HEK293 (cell line): ENCODE results near the gene KANSL1L.

Source experiments
- CTCF ChIA-PET: fragments of 350-600 bp; formaldehyde crosslinking; extraction: SDS; loops from one replicate; lab custom pipeline; 2021; ENCODE audit warnings: antibody characterized with exemption; lab: Yijun Ruan, JAX
- POLR2A ChIA-PET: fragments of 300-600 bp; formaldehyde crosslinking; extraction: SDS; loops from one replicate; lab custom pipeline; 2020; ENCODE audit warnings: antibody characterized with exemption, inconsistent platforms; lab: Yijun Ruan, JAX
- H3K27ac ChIP-seq: fragments of 200-500 bp; sonication (Bioruptor generic); 2 replicates; pipeline ENCODE4 v1.5.1; 2014; ENCODE audit warnings: low read depth, low read length, control low read depth, inconsistent platforms; ENCODE audit errors: extremely low read depth
- H3K36me3 ChIP-seq, 2 experiments: fragments of 200-500 bp in 1 of 2; sonication (Bioruptor generic) in 1 of 2; 1 replicate in 1 of 2; 2 replicates in 1 of 2; pipeline ENCODE4 v1.5.1; 2014 to 2017; ENCODE audit warnings: inconsistent platforms in 2 of 2, low read length in 2 of 2; ENCODE audit not compliant: control insufficient read depth in 2 of 2, insufficient read depth in 1 of 2
- H3K4me1 ChIP-seq: fragments of 200-500 bp; sonication (Bioruptor generic); 2 replicates; pipeline ENCODE4 v1.5.1; 2014; ENCODE audit warnings: mild to moderate bottlenecking, low read length, inconsistent platforms; ENCODE audit not compliant: control insufficient read depth, insufficient read depth
- H3K4me3 ChIP-seq: 2 replicates; pipeline ENCODE4 v1.5.1; 2011; ENCODE audit warnings: low read depth, mild to moderate bottlenecking, control low read depth, low read length, moderate library complexity
- H3K9me3 ChIP-seq: fragments of 200-500 bp; sonication (Bioruptor generic); 2 replicates; pipeline ENCODE4 v1.5.1; 2014; ENCODE audit warnings: low read depth, low read length, inconsistent platforms; ENCODE audit not compliant: control insufficient read depth, insufficient read depth
- BCL11B ChIP-seq: fragments of 450-650 bp; formaldehyde crosslinking; IDR thresholded peaks from 2 replicates; pipeline ENCODE4 v1.5.1; 2016; ENCODE audit warnings: low read depth, missing biosample characterization, missing genetic modification characterization
- HOXC10 ChIP-seq: sonication (generic); formaldehyde crosslinking; IDR thresholded peaks from 2 replicates; pipeline ENCODE4 v1.8.1; 2023; ENCODE audit warnings: mild to moderate bottlenecking, missing genetic modification reagents
- KLF9 ChIP-seq: fragments of 450-650 bp; formaldehyde crosslinking; IDR thresholded peaks from 2 replicates; pipeline ENCODE4 v1.5.1; 2016; ENCODE audit warnings: missing biosample characterization, missing genetic modification characterization, low read depth
- REPIN1 ChIP-seq: fragments of 450-650 bp; formaldehyde crosslinking; IDR thresholded peaks from 2 replicates; pipeline ENCODE4 v1.5.1; 2017; ENCODE audit warnings: missing biosample characterization, missing genetic modification characterization, low read depth
- SP2 ChIP-seq: fragments of 450-650 bp; formaldehyde crosslinking; IDR thresholded peaks from 2 replicates; pipeline ENCODE4 v1.5.1; 2016; ENCODE audit warnings: missing biosample characterization, missing genetic modification characterization
- TRIM28 ChIP-seq: IDR thresholded peaks from 2 replicates; pipeline ENCODE4 v1.6.1; 2011; ENCODE audit warnings: low read length, control low read depth, borderline replicate concordance
- ZEB2 ChIP-seq: fragments of 450-650 bp; formaldehyde crosslinking; IDR thresholded peaks from 2 replicates; pipeline ENCODE4 v1.5.1; 2016; ENCODE audit warnings: missing biosample characterization, missing genetic modification characterization
- ZFP41 ChIP-seq: fragments of 450-650 bp; formaldehyde crosslinking; IDR thresholded peaks from 2 replicates; pipeline ENCODE4 v1.5.1; 2016; ENCODE audit warnings: missing biosample characterization, missing genetic modification characterization, borderline replicate concordance
- ZNF239 ChIP-seq: fragments of 450-650 bp; formaldehyde crosslinking; IDR thresholded peaks from 2 replicates; pipeline ENCODE4 v1.5.1; 2016; ENCODE audit warnings: missing biosample characterization, missing genetic modification characterization
- ZNF433 ChIP-seq: fragments of 450-650 bp; formaldehyde crosslinking; IDR thresholded peaks from 2 replicates; pipeline ENCODE4 v1.5.1; 2016; ENCODE audit warnings: missing biosample characterization, missing genetic modification characterization, low read depth
- ZNF510 ChIP-seq: fragments of 450-650 bp; formaldehyde crosslinking; IDR thresholded peaks from 2 replicates; pipeline ENCODE4 v1.5.1; 2018; ENCODE audit warnings: mild to moderate bottlenecking, missing genetic modification characterization, missing biosample characterization; ENCODE audit not compliant: insufficient replicate concordance
- ZNF561 ChIP-seq: fragments of 450-650 bp; IDR thresholded peaks from 2 replicates; pipeline ENCODE4 v1.5.1; 2018; ENCODE audit warnings: missing biosample characterization, missing genetic modification characterization, borderline replicate concordance
- ZNF624 ChIP-seq: fragments of 450-650 bp; formaldehyde crosslinking; IDR thresholded peaks from 2 replicates; pipeline ENCODE4 v1.5.1; 2017; ENCODE audit warnings: missing biosample characterization, missing genetic modification characterization
- ZNF670 ChIP-seq: fragments of 450-650 bp; formaldehyde crosslinking; IDR thresholded peaks from 2 replicates; pipeline ENCODE4 v1.5.1; 2016; ENCODE audit warnings: missing biosample characterization, missing genetic modification characterization, low read depth
- ZSCAN23 ChIP-seq: fragments of 450-650 bp; formaldehyde crosslinking; IDR thresholded peaks from 2 replicates; pipeline ENCODE4 v1.5.1; 2016; ENCODE audit warnings: missing biosample characterization, missing genetic modification characterization
- TF ChIP-seq, protein P1 (sequence below): fragments of 450-650 bp; formaldehyde crosslinking; IDR thresholded peaks from 2 replicates; pipeline ENCODE4 v1.5.1; 2016; ENCODE audit warnings: missing biosample characterization, missing genetic modification characterization
- TF ChIP-seq, protein P2 (sequence below): fragments of 450-650 bp; formaldehyde crosslinking; IDR thresholded peaks from 2 replicates; pipeline ENCODE4 v1.5.1; 2016; ENCODE audit warnings: missing biosample characterization, missing genetic modification characterization
- TF ChIP-seq, protein P3 (sequence below): fragments of 450-650 bp; formaldehyde crosslinking; IDR thresholded peaks from 2 replicates; pipeline ENCODE4 v1.5.1; 2016; ENCODE audit warnings: missing biosample characterization, missing genetic modification characterization
- TF ChIP-seq, protein P4 (sequence below): fragments of 450-650 bp; formaldehyde crosslinking; IDR thresholded peaks from 2 replicates; pipeline ENCODE4 v1.5.1; 2016; ENCODE audit warnings: missing biosample characterization, missing genetic modification characterization, borderline replicate concordance

The KANSL1L gene

GRCh38 chr2:209984291-209984690 is 186.9 kb downstream of the KANSL1L start:
- no peak overlapping the region for H3K4me3 ChIP-seq
- no peak for TF ChIP-seq ZNF433 (tag by site-specific recombination)
- TF ChIP-seq, protein P1, sequence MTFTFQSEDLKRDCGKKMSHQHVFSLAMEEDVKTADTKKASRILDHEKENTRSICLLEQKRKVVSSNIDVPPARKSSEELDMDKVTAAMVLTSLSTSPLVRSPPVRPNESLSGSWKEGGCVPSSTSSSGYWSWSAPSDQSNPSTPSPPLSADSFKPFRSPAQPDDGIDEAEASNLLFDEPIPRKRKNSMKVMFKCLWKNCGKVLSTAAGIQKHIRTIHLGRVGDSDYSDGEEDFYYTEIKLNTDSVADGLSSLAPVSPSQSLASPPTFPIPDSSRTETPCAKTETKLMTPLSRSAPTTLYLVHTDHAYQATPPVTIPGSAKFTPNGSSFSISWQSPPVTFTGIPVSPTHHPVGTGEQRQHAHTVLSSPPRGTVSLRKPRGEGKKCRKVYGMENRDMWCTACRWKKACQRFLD (tag by site-specific recombination): no peak
- TF ChIP-seq ZNF624 (tag by site-specific recombination): no peak
- no peak for TF ChIP-seq HOXC10 (CRISPR knock-in tag)
- TF ChIP-seq ZEB2 (tag by site-specific recombination): no peak
- no peak for TF ChIP-seq SP2 (tag by site-specific recombination)
- no peak for TF ChIP-seq ZNF670 (tag by site-specific recombination)
- TF ChIP-seq, protein P2, sequence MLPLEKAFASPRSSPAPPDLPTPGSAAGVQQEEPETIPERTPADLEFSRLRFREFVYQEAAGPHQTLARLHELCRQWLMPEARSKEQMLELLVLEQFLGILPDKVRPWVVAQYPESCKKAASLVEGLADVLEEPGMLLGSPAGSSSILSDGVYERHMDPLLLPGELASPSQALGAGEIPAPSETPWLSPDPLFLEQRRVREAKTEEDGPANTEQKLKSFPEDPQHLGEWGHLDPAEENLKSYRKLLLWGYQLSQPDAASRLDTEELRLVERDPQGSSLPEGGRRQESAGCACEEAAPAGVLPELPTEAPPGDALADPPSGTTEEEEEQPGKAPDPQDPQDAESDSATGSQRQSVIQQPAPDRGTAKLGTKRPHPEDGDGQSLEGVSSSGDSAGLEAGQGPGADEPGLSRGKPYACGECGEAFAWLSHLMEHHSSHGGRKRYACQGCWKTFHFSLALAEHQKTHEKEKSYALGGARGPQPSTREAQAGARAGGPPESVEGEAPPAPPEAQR (tag by site-specific recombination): no peak
- TF ChIP-seq ZNF510 (tag by site-specific recombination): no peak
- no peak for TF ChIP-seq KLF9 (tag by site-specific recombination)
- TF ChIP-seq, protein P3, sequence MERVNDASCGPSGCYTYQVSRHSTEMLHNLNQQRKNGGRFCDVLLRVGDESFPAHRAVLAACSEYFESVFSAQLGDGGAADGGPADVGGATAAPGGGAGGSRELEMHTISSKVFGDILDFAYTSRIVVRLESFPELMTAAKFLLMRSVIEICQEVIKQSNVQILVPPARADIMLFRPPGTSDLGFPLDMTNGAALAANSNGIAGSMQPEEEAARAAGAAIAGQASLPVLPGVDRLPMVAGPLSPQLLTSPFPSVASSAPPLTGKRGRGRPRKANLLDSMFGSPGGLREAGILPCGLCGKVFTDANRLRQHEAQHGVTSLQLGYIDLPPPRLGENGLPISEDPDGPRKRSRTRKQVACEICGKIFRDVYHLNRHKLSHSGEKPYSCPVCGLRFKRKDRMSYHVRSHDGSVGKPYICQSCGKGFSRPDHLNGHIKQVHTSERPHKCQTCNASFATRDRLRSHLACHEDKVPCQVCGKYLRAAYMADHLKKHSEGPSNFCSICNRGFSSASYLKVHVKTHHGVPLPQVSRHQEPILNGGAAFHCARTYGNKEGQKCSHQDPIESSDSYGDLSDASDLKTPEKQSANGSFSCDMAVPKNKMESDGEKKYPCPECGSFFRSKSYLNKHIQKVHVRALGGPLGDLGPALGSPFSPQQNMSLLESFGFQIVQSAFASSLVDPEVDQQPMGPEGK: no peak
- TF ChIP-seq, protein P4, sequence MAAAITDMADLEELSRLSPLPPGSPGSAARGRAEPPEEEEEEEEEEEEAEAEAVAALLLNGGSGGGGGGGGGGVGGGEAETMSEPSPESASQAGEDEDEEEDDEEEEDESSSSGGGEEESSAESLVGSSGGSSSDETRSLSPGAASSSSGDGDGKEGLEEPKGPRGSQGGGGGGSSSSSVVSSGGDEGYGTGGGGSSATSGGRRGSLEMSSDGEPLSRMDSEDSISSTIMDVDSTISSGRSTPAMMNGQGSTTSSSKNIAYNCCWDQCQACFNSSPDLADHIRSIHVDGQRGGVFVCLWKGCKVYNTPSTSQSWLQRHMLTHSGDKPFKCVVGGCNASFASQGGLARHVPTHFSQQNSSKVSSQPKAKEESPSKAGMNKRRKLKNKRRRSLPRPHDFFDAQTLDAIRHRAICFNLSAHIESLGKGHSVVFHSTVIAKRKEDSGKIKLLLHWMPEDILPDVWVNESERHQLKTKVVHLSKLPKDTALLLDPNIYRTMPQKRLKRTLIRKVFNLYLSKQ (tag by site-specific recombination): no peak
- no peak for TF ChIP-seq ZNF239 (tag by site-specific recombination)
- no peak for TF ChIP-seq BCL11B (tag by site-specific recombination)
- TF ChIP-seq ZSCAN23 (tag by site-specific recombination): no peak
- no peak for TF ChIP-seq TRIM28
- TF ChIP-seq REPIN1: no peak
- no peak for TF ChIP-seq ZNF561 (tag by site-specific recombination)
- no peak for TF ChIP-seq ZFP41 (tag by site-specific recombination)
- no peak overlapping the region for H3K27ac ChIP-seq
- H3K36me3 ChIP-seq: no peaks in the 10 kb centered on the region
- POLR2A ChIA-PET: no interaction called here
- H3K4me1 ChIP-seq: peaks cover 5% of the 10 kb centered on the region; the same call in 1 of the 2 replicates
- H3K9me3 ChIP-seq: no peaks in the 10 kb centered on the region
- CTCF ChIA-PET: interaction anchor here (1.1 to 1.9 kb wide), 2 partner anchors 211 to 212 kb away, joined by 3 to 8 read pairs; no protein-coding TSS in a partner anchor
